Neural cell (in vitro differentiated cells): ENCODE data around the gene SERPINI1. TPM values are rescaled to one million over a fixed set of nuclear protein-coding genes. Genes with fewer than 3 reads are reported as not detected.

Source experiments
- H2AFZ ChIP-seq: fragments of 200-600, 300-800 bp; sonication (generic), shearing (Covaris generic); 2 replicates; pipeline ENCODE4 v1.6.0; 2014; ENCODE audit warnings: low read depth, mild to moderate bottlenecking, antibody characterized with exemption, low read length, moderate library complexity
- H3F3A ChIP-seq: fragments of 200-600 bp; shearing (Covaris generic); 2 replicates; pipeline ENCODE4 v1.6.1; 2016; ENCODE audit warnings: mild to moderate bottlenecking, moderate library complexity, mixed read lengths, antibody characterized with exemption, low read length; ENCODE audit not compliant: insufficient read depth, poor library complexity, severe bottlenecking
- H3K27ac ChIP-seq: fragments of 200-600, 300-800 bp; sonication (generic), shearing (Covaris generic); 2 replicates; pipeline ENCODE4 v1.5.1; 2014; ENCODE audit warnings: mild to moderate bottlenecking, low read length, moderate library complexity
- H3K27me3 ChIP-seq: fragments of 300-800, 200-600 bp; sonication (generic), shearing (Covaris generic); 2 replicates; pipeline ENCODE4 v1.6.0; 2014; ENCODE audit warnings: mild to moderate bottlenecking, low read depth, low read length, moderate library complexity; ENCODE audit not compliant: insufficient read depth
- H3K36me3 ChIP-seq: fragments of 300-800, 200-600 bp; sonication (generic), shearing (Covaris generic); 2 replicates; pipeline ENCODE4 v1.5.1; 2014; ENCODE audit warnings: mild to moderate bottlenecking, antibody characterized with exemption, low read length, moderate library complexity; ENCODE audit not compliant: insufficient read depth
- H3K4me2 ChIP-seq: fragments of 300-800, 200-600 bp; sonication (generic), shearing (Covaris generic); 2 replicates; pipeline ENCODE4 v1.6.0; 2014; ENCODE audit warnings: mild to moderate bottlenecking, low read length
- H3K4me3 ChIP-seq: fragments of 300-800, 200-600 bp; sonication (generic), shearing (Covaris generic); 2 replicates; pipeline ENCODE4 v1.5.1; 2014; ENCODE audit warnings: mild to moderate bottlenecking, low read length, moderate library complexity
- H3K79me2 ChIP-seq: fragments of 200-600 bp; shearing (Covaris generic); replicated peaks from 2 replicates; pipeline ENCODE4 v1.6.0; 2014; ENCODE audit warnings: mild to moderate bottlenecking, low read length, moderate library complexity; ENCODE audit not compliant: insufficient read depth
- H3K9ac ChIP-seq: fragments of 300-800, 200-600 bp; sonication (generic), shearing (Covaris generic); 2 replicates; pipeline ENCODE4 v1.6.1; 2016; ENCODE audit warnings: mild to moderate bottlenecking, low read length, mixed read lengths
- H3K9me2 ChIP-seq: fragments of 200-600 bp; shearing (Covaris generic); 2 replicates; pipeline ENCODE4 v1.6.1; 2016; ENCODE audit warnings: mild to moderate bottlenecking, low read length, mixed read lengths; ENCODE audit not compliant: insufficient read depth
- H3K9me3 ChIP-seq: fragments of 200-600, 300-800 bp; sonication (generic), shearing (Covaris generic); 2 replicates; pipeline ENCODE4 v1.6.1; 2016; ENCODE audit warnings: mild to moderate bottlenecking, mixed run types, low read length, moderate library complexity, mixed read lengths
- H4K20me1 ChIP-seq: fragments of 200-600 bp; shearing (Covaris generic); 2 replicates; pipeline ENCODE4 v1.6.1; 2016; ENCODE audit warnings: mild to moderate bottlenecking, mixed run types; ENCODE audit not compliant: insufficient read depth
- CTCF ChIP-seq: fragments of 450-650 bp; IDR thresholded peaks from 2 replicates; pipeline ENCODE4 v1.5.1; 2014; ENCODE audit warnings: antibody characterized with exemption, mild to moderate bottlenecking, moderate library complexity; ENCODE audit not compliant: poor library complexity, severe bottlenecking
- EP300 ChIP-seq: fragments of 450-650 bp; conservative IDR thresholded peaks from 2 replicates; pipeline ENCODE4 v1.6.1; 2014; ENCODE audit warnings: antibody characterized with exemption, mild to moderate bottlenecking, moderate library complexity; ENCODE audit not compliant: poor library complexity, severe bottlenecking
- EZH2 ChIP-seq: fragments of 200-600, 300-800 bp; shearing (Covaris generic), sonication (generic); IDR thresholded peaks from 2 replicates; pipeline ENCODE4 v1.6.1; 2014; ENCODE audit warnings: antibody characterized with exemption, low read length, borderline replicate concordance, mild to moderate bottlenecking; ENCODE audit not compliant: insufficient read depth, poor library complexity, severe bottlenecking
- MXI1 ChIP-seq: fragments of 450-650 bp; conservative IDR thresholded peaks from 2 replicates; pipeline ENCODE4 v1.6.1; 2014; ENCODE audit warnings: antibody characterized with exemption, mild to moderate bottlenecking; ENCODE audit not compliant: poor library complexity, severe bottlenecking
- POLR2AphosphoS5 ChIP-seq: IDR thresholded peaks from 2 replicates; pipeline ENCODE4 v1.6.1; 2012
- RAD21 ChIP-seq: fragments of 450-650 bp; conservative IDR thresholded peaks from 2 replicates; pipeline ENCODE4 v1.6.1; 2014; ENCODE audit warnings: antibody characterized with exemption, mild to moderate bottlenecking, moderate library complexity
- REST ChIP-seq: IDR thresholded peaks from 2 replicates; pipeline ENCODE4 v1.6.1; 2012; ENCODE audit warnings: borderline replicate concordance
- SMC3 ChIP-seq: fragments of 450-650 bp; conservative IDR thresholded peaks from 2 replicates; pipeline ENCODE4 v1.6.1; 2014; ENCODE audit warnings: antibody characterized with exemption, mild to moderate bottlenecking, moderate library complexity; ENCODE audit not compliant: poor library complexity
- TAF1 ChIP-seq: IDR thresholded peaks from 2 replicates; pipeline ENCODE4 v1.6.1; 2012; ENCODE audit warnings: low read depth
- polyA plus RNA-seq: library from polyadenylated mRNA; depleted of rRNA; stranded (reverse); fragments of >200 nt; gene quantifications from 2 replicates; pipeline ENCODE4 v1.2.3, GENCODE V29; 2014

Gene SERPINI1
- polyA plus RNA-seq, 1 donor from 2014 or later = 150 TPM

GRCh38 chr3:167863811-167864551 lies 128.5 kb downstream of the SERPINI1 start:
- no peaks in the 10 kb centered on the region for H4K20me1 ChIP-seq
- H3K27me3 ChIP-seq = no peaks in the 10 kb centered on the region
- H3K9ac ChIP-seq = no peak overlapping the region
- H3K36me3 ChIP-seq = no peaks in the 10 kb centered on the region
- no peak overlapping the region for H3K4me3 ChIP-seq
- no peak overlapping the region for H3K27ac ChIP-seq
- H3K9me3 ChIP-seq = no peaks in the 10 kb centered on the region
- no peak overlapping the region for H2AFZ ChIP-seq
- no peak overlapping the region for H3K4me2 ChIP-seq
- no peak for TF ChIP-seq SMC3
- no peak for TF ChIP-seq RAD21
- TF ChIP-seq REST = no peak
- TF ChIP-seq POLR2AphosphoS5 = no peak
- TF ChIP-seq CTCF = no peak
- TF ChIP-seq EP300 = no peak
- TF ChIP-seq MXI1 = no peak
- TF ChIP-seq EZH2 = no peak
- TF ChIP-seq TAF1 = no peak
- H3F3A ChIP-seq = no peaks in the 10 kb centered on the region
- no peaks in the 10 kb centered on the region for H3K9me2 ChIP-seq
- H3K79me2 ChIP-seq = no peaks in the 10 kb centered on the region

- Histone ChIP-seq H3K9ac (no peak overlapping the region), H3K27ac (no peak overlapping the region), H3F3A (no peaks in the 10 kb centered on the region), H3K9me3 (no peaks in the 10 kb centered on the region), H3K4me2 (no peak overlapping the region), H3K27me3 (no peaks in the 10 kb centered on the region), H3K9me2 (no peaks in the 10 kb centered on the region), H2AFZ (no peak overlapping the region), H4K20me1 (no peaks in the 10 kb centered on the region), H3K79me2 (no peaks in the 10 kb centered on the region), H3K36me3 (no peaks in the 10 kb centered on the region), H3K4me3 (no peak overlapping the region)
- no peak for TF ChIP-seq MXI1
- no peak for TF ChIP-seq CTCF
- TF ChIP-seq TAF1 = no peak
- no peak for TF ChIP-seq POLR2AphosphoS5
- TF ChIP-seq RAD21 = no peak
- no peak for TF ChIP-seq EZH2
- TF ChIP-seq REST = no peak
- TF ChIP-seq EP300 = no peak
- TF ChIP-seq SMC3 = no peak
These were observed 129.0 kb downstream of the SERPINI1 start for GRCh38 chr3:167864552-167864874.
